Ovary (tissue), 3 donors: ENCODE measurements around the gene UNC45B.

Experiments used
- POLR2A ChIP-seq: fragments of 450-650 bp; IDR thresholded peaks from one replicate; pipeline ENCODE4 v1.6.1; 2017; ENCODE audit warnings: antibody characterized with exemption, mild to moderate bottlenecking, moderate library complexity
- TF ChIP-seq, protein P1 (sequence below), 3 donors: fragments of 450-650 bp in 2 of 3; fragments of 200-600 bp in 1 of 3; IDR thresholded peaks; one replicate each; pipeline versions ENCODE4 v1.5.1 to v1.8.0; 2016 to 2022; ENCODE audit warnings: antibody characterized with exemption in 3 of 3, mild to moderate bottlenecking in 1 of 3
- donor health status: DM: no; HTN: no; CAD: no.

DNA sequence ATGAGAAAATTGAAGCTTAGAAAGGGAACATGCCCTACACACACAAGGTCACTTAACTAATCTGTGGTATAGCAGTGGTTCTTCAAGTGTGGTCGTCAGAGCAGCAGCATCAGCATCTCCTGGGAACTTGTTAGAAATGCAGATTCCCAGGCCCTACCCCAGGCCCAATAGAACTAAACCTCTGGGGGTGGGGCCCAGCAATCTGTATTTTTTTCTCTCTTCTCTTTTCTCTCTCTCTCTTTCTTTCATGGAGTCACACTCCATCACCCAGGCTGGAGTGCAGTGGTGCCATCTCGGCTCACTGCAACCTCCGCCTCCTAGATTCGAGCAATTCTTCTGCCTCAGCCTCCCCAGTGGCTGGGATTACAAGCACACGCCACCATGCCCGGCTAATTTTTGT lies 9.4 kb upstream of the UNC45B start:
- TF ChIP-seq, protein P1, sequence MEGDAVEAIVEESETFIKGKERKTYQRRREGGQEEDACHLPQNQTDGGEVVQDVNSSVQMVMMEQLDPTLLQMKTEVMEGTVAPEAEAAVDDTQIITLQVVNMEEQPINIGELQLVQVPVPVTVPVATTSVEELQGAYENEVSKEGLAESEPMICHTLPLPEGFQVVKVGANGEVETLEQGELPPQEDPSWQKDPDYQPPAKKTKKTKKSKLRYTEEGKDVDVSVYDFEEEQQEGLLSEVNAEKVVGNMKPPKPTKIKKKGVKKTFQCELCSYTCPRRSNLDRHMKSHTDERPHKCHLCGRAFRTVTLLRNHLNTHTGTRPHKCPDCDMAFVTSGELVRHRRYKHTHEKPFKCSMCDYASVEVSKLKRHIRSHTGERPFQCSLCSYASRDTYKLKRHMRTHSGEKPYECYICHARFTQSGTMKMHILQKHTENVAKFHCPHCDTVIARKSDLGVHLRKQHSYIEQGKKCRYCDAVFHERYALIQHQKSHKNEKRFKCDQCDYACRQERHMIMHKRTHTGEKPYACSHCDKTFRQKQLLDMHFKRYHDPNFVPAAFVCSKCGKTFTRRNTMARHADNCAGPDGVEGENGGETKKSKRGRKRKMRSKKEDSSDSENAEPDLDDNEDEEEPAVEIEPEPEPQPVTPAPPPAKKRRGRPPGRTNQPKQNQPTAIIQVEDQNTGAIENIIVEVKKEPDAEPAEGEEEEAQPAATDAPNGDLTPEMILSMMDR (IDR thresholded peaks at IDR 0.05), result no peak
- TF ChIP-seq POLR2A, result no peak
